ENCODE data around the gene GIGYF2.

- TF ChIP-seq CTCF (IDR thresholded peaks at IDR 0.05) = no peak
- TF ChIP-seq POLR2AphosphoS5 (IDR thresholded peaks at IDR 0.05) = no peak
- TF ChIP-seq POLR2A (IDR thresholded peaks at IDR 0.05) = no peak
These were observed 200.7 kb downstream of the GIGYF2 start for GRCh38 chr2:232897598-232898408.

Data from transverse colon (tissue), 4 donors.